ENCODE measurements around the gene ST3GAL5. TPM values are rescaled to one million over a fixed set of nuclear protein-coding genes. Genes with fewer than 3 reads are reported as not detected.

ST3GAL5 gene
- polyA plus RNA-seq, 1 of the 3 experiments (the other 2 are of a cell fraction): 37.6 TPM

DNA sequence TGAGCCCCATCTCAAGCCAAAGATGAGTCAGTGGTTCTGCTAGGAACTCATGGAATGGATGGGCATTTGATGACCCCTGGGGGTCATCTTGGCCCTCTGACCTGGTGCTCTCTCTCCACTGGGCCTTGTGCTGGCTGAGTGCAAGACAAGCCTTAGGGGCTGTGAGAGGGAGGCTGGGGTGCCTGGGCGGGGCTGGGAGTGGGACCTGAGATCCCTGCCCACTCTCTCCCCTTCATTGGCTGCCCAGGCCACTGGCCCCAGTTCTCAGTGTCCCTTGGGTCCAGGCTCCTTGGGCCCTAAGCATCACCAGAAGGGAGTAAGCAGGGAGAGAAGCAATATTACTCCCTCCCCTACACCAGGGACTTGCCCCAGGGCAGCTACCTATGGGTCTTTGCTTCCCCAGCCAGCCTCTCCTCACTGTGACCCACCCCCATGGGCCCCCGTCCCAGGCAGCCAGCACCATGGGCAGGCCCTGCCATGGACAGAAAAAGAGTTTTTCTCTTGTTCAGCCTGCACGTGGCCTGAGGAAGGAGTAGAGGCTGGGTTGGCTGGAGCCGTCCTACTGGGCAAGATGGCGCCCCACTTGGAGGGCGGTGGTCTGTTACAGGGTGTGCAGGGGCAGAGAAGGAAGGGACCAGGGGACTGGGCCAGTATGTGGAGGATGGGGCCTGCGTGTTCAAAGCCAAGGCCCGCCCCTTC lies 101.4 kb downstream of the ST3GAL5 start:
- no peak overlapping the region for H3K9ac ChIP-seq
- no peak overlapping the region for H3K4me2 ChIP-seq
- H3K9me3 ChIP-seq: no peaks in the 10 kb centered on the region
- DNase-seq: no peak
- no peak overlapping the region for H3K27ac ChIP-seq (ENCODE audit: low read depth in 2 of 2, low read length in 1 of 2)
- H4K20me1 ChIP-seq (ENCODE audit: insufficient read depth): no peaks in the 10 kb centered on the region
- no peaks in the 10 kb centered on the region for H3K27me3 ChIP-seq (ENCODE audit: insufficient read depth)
- POLR2A ChIA-PET: no interaction called here
- H3K79me2 ChIP-seq (ENCODE audit: insufficient read depth): peaks cover 34% of the 10 kb centered on the region
- TF ChIP-seq TCF12 (IDR thresholded peaks at IDR 0.05) (no peak), EP300 (IDR thresholded peaks at IDR 0.05; ENCODE audit: borderline replicate concordance in 1 of 2, low read depth in 1 of 2, low read length in 1 of 2) (no peak), CHD2 (IDR thresholded peaks at IDR 0.05; ENCODE audit: low read length, partially characterized antibody) (no peak), FOXJ3 (CRISPR knock-in tag; IDR thresholded peaks at IDR 0.05) (no peak), RXRA (IDR thresholded peaks at IDR 0.05; ENCODE audit: borderline replicate concordance, low read depth) (no peak), TEAD4 (IDR thresholded peaks at IDR 0.05; ENCODE audit: borderline replicate concordance, insufficient read depth) (no peak), RFX5 (IDR thresholded peaks at IDR 0.05; ENCODE audit: low read length) (no peak), USF1 (IDR thresholded peaks at IDR 0.05; ENCODE audit: borderline replicate concordance, low read depth) (no peak), MAX (IDR thresholded peaks at IDR 0.05; ENCODE audit: low read depth) (no peak), FOSL2 (IDR thresholded peaks at IDR 0.05; ENCODE audit: borderline replicate concordance, low read depth) (no peak), NRF1 (IDR thresholded peaks at IDR 0.05; ENCODE audit: low read depth, low read length) (no peak), RCOR1 (IDR thresholded peaks at IDR 0.05; ENCODE audit: low read length) (no peak)
- TF ChIP-seq, protein P1, sequence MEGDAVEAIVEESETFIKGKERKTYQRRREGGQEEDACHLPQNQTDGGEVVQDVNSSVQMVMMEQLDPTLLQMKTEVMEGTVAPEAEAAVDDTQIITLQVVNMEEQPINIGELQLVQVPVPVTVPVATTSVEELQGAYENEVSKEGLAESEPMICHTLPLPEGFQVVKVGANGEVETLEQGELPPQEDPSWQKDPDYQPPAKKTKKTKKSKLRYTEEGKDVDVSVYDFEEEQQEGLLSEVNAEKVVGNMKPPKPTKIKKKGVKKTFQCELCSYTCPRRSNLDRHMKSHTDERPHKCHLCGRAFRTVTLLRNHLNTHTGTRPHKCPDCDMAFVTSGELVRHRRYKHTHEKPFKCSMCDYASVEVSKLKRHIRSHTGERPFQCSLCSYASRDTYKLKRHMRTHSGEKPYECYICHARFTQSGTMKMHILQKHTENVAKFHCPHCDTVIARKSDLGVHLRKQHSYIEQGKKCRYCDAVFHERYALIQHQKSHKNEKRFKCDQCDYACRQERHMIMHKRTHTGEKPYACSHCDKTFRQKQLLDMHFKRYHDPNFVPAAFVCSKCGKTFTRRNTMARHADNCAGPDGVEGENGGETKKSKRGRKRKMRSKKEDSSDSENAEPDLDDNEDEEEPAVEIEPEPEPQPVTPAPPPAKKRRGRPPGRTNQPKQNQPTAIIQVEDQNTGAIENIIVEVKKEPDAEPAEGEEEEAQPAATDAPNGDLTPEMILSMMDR (IDR thresholded peaks at IDR 0.05): no peak
- TF ChIP-seq, protein P2, sequence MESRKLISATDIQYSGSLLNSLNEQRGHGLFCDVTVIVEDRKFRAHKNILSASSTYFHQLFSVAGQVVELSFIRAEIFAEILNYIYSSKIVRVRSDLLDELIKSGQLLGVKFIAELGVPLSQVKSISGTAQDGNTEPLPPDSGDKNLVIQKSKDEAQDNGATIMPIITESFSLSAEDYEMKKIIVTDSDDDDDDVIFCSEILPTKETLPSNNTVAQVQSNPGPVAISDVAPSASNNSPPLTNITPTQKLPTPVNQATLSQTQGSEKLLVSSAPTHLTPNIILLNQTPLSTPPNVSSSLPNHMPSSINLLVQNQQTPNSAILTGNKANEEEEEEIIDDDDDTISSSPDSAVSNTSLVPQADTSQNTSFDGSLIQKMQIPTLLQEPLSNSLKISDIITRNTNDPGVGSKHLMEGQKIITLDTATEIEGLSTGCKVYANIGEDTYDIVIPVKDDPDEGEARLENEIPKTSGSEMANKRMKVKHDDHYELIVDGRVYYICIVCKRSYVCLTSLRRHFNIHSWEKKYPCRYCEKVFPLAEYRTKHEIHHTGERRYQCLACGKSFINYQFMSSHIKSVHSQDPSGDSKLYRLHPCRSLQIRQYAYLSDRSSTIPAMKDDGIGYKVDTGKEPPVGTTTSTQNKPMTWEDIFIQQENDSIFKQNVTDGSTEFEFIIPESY (IDR thresholded peaks at IDR 0.05; ENCODE audit: borderline replicate concordance, low read depth): no peak
- TF ChIP-seq, protein P3, sequence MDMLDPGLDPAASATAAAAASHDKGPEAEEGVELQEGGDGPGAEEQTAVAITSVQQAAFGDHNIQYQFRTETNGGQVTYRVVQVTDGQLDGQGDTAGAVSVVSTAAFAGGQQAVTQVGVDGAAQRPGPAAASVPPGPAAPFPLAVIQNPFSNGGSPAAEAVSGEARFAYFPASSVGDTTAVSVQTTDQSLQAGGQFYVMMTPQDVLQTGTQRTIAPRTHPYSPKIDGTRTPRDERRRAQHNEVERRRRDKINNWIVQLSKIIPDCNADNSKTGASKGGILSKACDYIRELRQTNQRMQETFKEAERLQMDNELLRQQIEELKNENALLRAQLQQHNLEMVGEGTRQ (IDR thresholded peaks at IDR 0.05; ENCODE audit: borderline replicate concordance, low read depth, low read length): no peak
- peaks cover 6 to 23% of the 10 kb centered on the region in 2 experiments; a peak in 3 of 4 replicates for H3K4me1 ChIP-seq (ENCODE audit: control insufficient read depth in 1 of 2, insufficient read depth in 2 of 2, low read depth in 1 of 2, low read length in 1 of 2)
- H3K36me3 ChIP-seq (replicated peaks in 1 of 2; ENCODE audit: control insufficient read depth in 1 of 2, insufficient read depth in 2 of 2, low read length in 1 of 2): no peaks in the 10 kb centered on the region
- H2AFZ ChIP-seq (ENCODE audit: low read depth): no peak overlapping the region
- H3F3A ChIP-seq (replicated peaks; ENCODE audit: insufficient read depth): peaks cover 27% of the 10 kb centered on the region
- H3K4me3 ChIP-seq (ENCODE audit: low read depth in 2 of 2, low read length in 1 of 2): no peak overlapping the region
- no peaks in the 10 kb centered on the region for H3K9me2 ChIP-seq
- 97% methylated on average over 8 of the region's 8 CpGs for WGBS (ENCODE audit: low lambda C conversion rate)
- CTCF ChIA-PET: interaction anchor here (0.7 to 4.9 kb wide), 8 partner anchors 11 to 63 kb away, joined by 3 to 23 read pairs (median 4); partner anchors contain the start of gene ATOH8

Small RNA genes within 50 kb of the gene (small RNA-seq; reads per million reads assigned to genes)
- gene RN7SKP83: 0 reads per million in 7 experiments

Other genes starting within 250 kb of the ST3GAL5 start
- gene SFTPB, start 220.8 kb downstream of the ST3GAL5 start, polyA plus RNA-seq (2012; rRNA removed): not detected in 2 replicates
- not detected in 2 replicates for gene GNLY, start 194.6 kb downstream of the ST3GAL5 start, polyA plus RNA-seq (2012; rRNA removed)
- 5.6 and 6.4 TPM in 2 replicates for gene ATOH8, start 135.0 kb downstream of the ST3GAL5 start, polyA plus RNA-seq (2012; rRNA removed)
- gene POLR1A, start 216.9 kb upstream of the ST3GAL5 start, polyA plus RNA-seq (2012; rRNA removed): 5.5 and 6.1 TPM in 2 replicates
- gene PTCD3, start 217.2 kb upstream of the ST3GAL5 start, polyA plus RNA-seq (2012; rRNA removed): 44.5 and 55.1 TPM in 2 replicates